PC-3 (cell line): ENCODE measurements around the gene TMEM108. TPM values are rescaled to one million over a fixed set of nuclear protein-coding genes. Genes with fewer than 3 reads are reported as not detected.

Experiments
- ATAC-seq: fragments of 200-7000 bp; cut with Tn5 transposase; 2 replicates; pipeline ENCODE4 v1.9.1; 2020; ENCODE audit warnings: mild to moderate bottlenecking, moderate library complexity
- BruUV-seq: library from RNA; stranded (reverse); fragments of 400-500 nt; replicated peaks from 2 replicates; lab custom pipeline; 2021; lab: Mats Ljungman, UMichigan
- CTCF ChIA-PET: fragments of 300-600 bp; sonication (Branson Sonifier 250); formaldehyde crosslinking; loops from one replicate; lab custom pipeline; 2022; ENCODE audit warnings: antibody characterized with exemption; lab: Charles Lee
- POLR2A ChIA-PET: fragments of 300-600 bp; sonication (Branson Sonifier 250); formaldehyde crosslinking; loops from one replicate; lab custom pipeline; 2022; ENCODE audit warnings: antibody characterized with exemption; ENCODE audit not compliant: unreplicated experiment; lab: Charles Lee
- DNase-seq: peaks from one replicate; pipeline ENCODE4 v3.0.0-alpha.2; 2015
- H2AFZ ChIP-seq: fragments of 300-600 bp; sonication (generic); 2 replicates; pipeline ENCODE4 v1.6.0; 2016; ENCODE audit warnings: antibody characterized with exemption, low read length
- H3F3A ChIP-seq: fragments of 300-600 bp; sonication (generic); one replicate; pipeline ENCODE4 v1.6.0; 2017; ENCODE audit warnings: antibody characterized with exemption, low read length, control low read depth, mild to moderate bottlenecking; ENCODE audit not compliant: unreplicated experiment
- H3K27ac ChIP-seq: fragments of 300-600 bp; sonication (generic); 2 replicates; pipeline ENCODE4 v1.5.1; 2016; ENCODE audit warnings: mild to moderate bottlenecking, low read length
- H3K27me3 ChIP-seq: fragments of 300-600 bp; sonication (generic); 2 replicates; pipeline ENCODE4 v1.6.1; 2016; ENCODE audit warnings: low read length, mixed read lengths
- H3K36me3 ChIP-seq: fragments of 300-600 bp; sonication (generic); 2 replicates; pipeline ENCODE4 v1.6.1; 2016; ENCODE audit warnings: low read depth, mixed run types, low read length, mixed read lengths
- H3K4me1 ChIP-seq: fragments of 300-600 bp; sonication (generic); 2 replicates; pipeline ENCODE4 v1.5.1; 2016; ENCODE audit warnings: low read length; ENCODE audit not compliant: insufficient read depth
- H3K4me2 ChIP-seq: fragments of 300-600 bp; sonication (generic); 2 replicates; pipeline ENCODE4 v1.6.0; 2016; ENCODE audit warnings: low read length
- H3K4me3 ChIP-seq: fragments of 300-600 bp; sonication (generic); 2 replicates; pipeline ENCODE4 v1.5.1; 2016; ENCODE audit warnings: mild to moderate bottlenecking, low read length, mixed read lengths
- H3K79me2 ChIP-seq: fragments of 300-600 bp; sonication (generic); 2 replicates; pipeline ENCODE4 v1.6.1; 2017; ENCODE audit warnings: low read length, mixed read lengths
- H3K9ac ChIP-seq: fragments of 300-600 bp; sonication (generic); 2 replicates; pipeline ENCODE4 v1.6.0; 2016; ENCODE audit warnings: mild to moderate bottlenecking, low read length
- H3K9me2 ChIP-seq: fragments of 300-600 bp; sonication (generic); replicated peaks from 2 replicates; pipeline ENCODE4 v1.6.1; 2016; ENCODE audit warnings: mixed run types, low read length, mixed read lengths
- H3K9me3 ChIP-seq: fragments of 300-600 bp; sonication (generic); 2 replicates; pipeline ENCODE4 v1.6.1; 2016; ENCODE audit warnings: low read length, mixed read lengths
- H4K20me1 ChIP-seq: fragments of 300-600 bp; sonication (generic); 2 replicates; pipeline ENCODE4 v1.6.1; 2016; ENCODE audit warnings: low read length, mixed read lengths
- CTCF ChIP-seq: fragments of 300-600 bp; sonication (generic); conservative IDR thresholded peaks from 2 replicates; pipeline ENCODE4 v1.5.1; 2017; ENCODE audit warnings: antibody characterized with exemption, low read depth, mild to moderate bottlenecking, low read length
- EZH2 ChIP-seq: fragments of 300-600 bp; sonication (generic); IDR thresholded peaks from one replicate; pipeline ENCODE4 v1.6.1; 2017; ENCODE audit warnings: antibody characterized with exemption, mild to moderate bottlenecking, low read length; ENCODE audit not compliant: unreplicated experiment
- EZH2phosphoT487 ChIP-seq: fragments of 300-600 bp; sonication (generic); IDR thresholded peaks from 2 replicates; pipeline ENCODE4 v1.6.1; 2018; ENCODE audit warnings: mild to moderate bottlenecking, antibody characterized with exemption, low read length, borderline replicate concordance
- intact Hi-C: fragments of 100-400 bp; cut with micrococcal nuclease; formaldehyde crosslinking; loops from 2 replicates; pipeline ENCODE4 v1.9.0; 2023
- total RNA-seq: library from RNA; depleted of rRNA; stranded (reverse); fragments of >200 nt; gene quantifications from 2 replicates; pipeline ENCODE4 v1.2.3, GENCODE V29; 2014

Gene TMEM108
- total RNA-seq, 1 experiment from 2014 or later, result not detected

- no peak for ATAC-seq
- BruUV-seq, result no TSS peak
- TF ChIP-seq EZH2 (no peak), EZH2phosphoT487 (no peak), CTCF (no peak)
- H3K27ac ChIP-seq, result no peak overlapping the region
- H4K20me1 ChIP-seq, result no peaks in the 10 kb centered on the region
- ChIA-PET POLR2A (no interaction called here), CTCF (interaction anchor here (0.6 kb wide), 1 partner anchor 243 kb away, joined by 3 read pairs; no protein-coding TSS in a partner anchor)
- no peaks in the 10 kb centered on the region for H3F3A ChIP-seq
- H3K79me2 ChIP-seq, result no peaks in the 10 kb centered on the region
- no peak overlapping the region for H3K9ac ChIP-seq
- no peak overlapping the region for H3K4me2 ChIP-seq
- no peaks in the 10 kb centered on the region; the same call in 1 of the 2 replicates for H3K4me1 ChIP-seq
- DNase-seq, result no peak
- no peaks in the 10 kb centered on the region for H3K36me3 ChIP-seq
- 0 out of 2 replicates have a peak, but pooled peaks cover 4% of the 10 kb centered on the region for H3K27me3 ChIP-seq
- no peak overlapping the region for H2AFZ ChIP-seq
- intact Hi-C loops, result no loop called here
- no peaks in the 10 kb centered on the region for H3K9me2 ChIP-seq
- H3K4me3 ChIP-seq, result no peak overlapping the region
- no peaks in the 10 kb centered on the region for H3K9me3 ChIP-seq
These were observed 263.5 kb downstream of the TMEM108 start for GRCh38 chr3:133301731-133302130.

- BruUV-seq, result no TSS peak
- no peaks in the 10 kb centered on the region for H3K9me3 ChIP-seq
These were observed 265.2 kb downstream of the TMEM108 start for GRCh38 chr3:133303430-133303829.

More at GRCh38 chr3:133303430-133303829, 265.2 kb downstream of the TMEM108 start:
- Histone ChIP-seq H3K4me1 (no peaks in the 10 kb centered on the region; the same call in 1 of the 2 replicates), H3F3A (no peaks in the 10 kb centered on the region), H4K20me1 (no peaks in the 10 kb centered on the region), H3K27me3 (0 out of 2 replicates have a peak, but pooled peaks cover 4% of the 10 kb centered on the region), H3K36me3 (no peaks in the 10 kb centered on the region), H3K9ac (no peak overlapping the region), H3K9me2 (no peaks in the 10 kb centered on the region), H3K4me2 (no peak overlapping the region), H2AFZ (no peak overlapping the region), H3K27ac (no peak overlapping the region), H3K79me2 (no peaks in the 10 kb centered on the region), H3K4me3 (no peak overlapping the region)
- TF ChIP-seq CTCF (no peak), EZH2 (no peak), EZH2phosphoT487 (no peak)
- ATAC-seq (no peak), DNase-seq (no peak)
- CTCF ChIA-PET, result no interaction called here
- POLR2A ChIA-PET, result no interaction called here
- intact Hi-C loops, result no loop called here
